ENCODE data around the gene PIP5K1B.
A peak's percentile ranks its signal among the peaks of the same experiment; 100 is the strongest.
"Not testable (repeated sequence)": the region's sequence is repeated elsewhere in the genome, so short reads cannot be mapped to it uniquely, and the experiment has no call there.

The PIP5K1B gene

DNA sequence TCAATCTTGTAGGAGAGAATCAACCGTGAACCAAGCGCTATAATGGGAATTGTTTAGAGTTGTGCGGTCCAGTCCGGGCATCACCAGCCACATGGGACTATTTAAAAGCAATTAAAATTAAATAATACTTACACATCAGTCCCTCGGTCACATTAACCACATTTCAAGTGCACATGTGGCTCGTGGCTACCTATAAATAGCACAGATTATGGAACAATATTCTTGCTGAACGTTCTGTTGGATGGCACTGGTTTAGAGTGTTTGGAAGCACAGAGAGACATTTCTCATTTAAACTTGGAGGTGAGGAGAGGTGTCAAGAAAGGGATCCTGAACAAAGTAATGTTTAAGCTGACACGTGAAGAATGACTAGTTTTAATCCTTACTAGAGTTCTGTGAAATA, 12.5 kb upstream of the PIP5K1B start:
- no peaks in the 10 kb centered on the region for H3K27me3 Mint-ChIP-seq (ENCODE audit: low read depth)
- H3K9me3 Mint-ChIP-seq, result no peaks in the 10 kb centered on the region
- H3K27ac Mint-ChIP-seq, result no peak overlapping the region
- H3K4me1 Mint-ChIP-seq, result no peaks in the 10 kb centered on the region
- no peaks in the 10 kb centered on the region for H3K36me3 Mint-ChIP-seq (ENCODE audit: low read depth)
- TF ChIP-seq, protein P1, sequence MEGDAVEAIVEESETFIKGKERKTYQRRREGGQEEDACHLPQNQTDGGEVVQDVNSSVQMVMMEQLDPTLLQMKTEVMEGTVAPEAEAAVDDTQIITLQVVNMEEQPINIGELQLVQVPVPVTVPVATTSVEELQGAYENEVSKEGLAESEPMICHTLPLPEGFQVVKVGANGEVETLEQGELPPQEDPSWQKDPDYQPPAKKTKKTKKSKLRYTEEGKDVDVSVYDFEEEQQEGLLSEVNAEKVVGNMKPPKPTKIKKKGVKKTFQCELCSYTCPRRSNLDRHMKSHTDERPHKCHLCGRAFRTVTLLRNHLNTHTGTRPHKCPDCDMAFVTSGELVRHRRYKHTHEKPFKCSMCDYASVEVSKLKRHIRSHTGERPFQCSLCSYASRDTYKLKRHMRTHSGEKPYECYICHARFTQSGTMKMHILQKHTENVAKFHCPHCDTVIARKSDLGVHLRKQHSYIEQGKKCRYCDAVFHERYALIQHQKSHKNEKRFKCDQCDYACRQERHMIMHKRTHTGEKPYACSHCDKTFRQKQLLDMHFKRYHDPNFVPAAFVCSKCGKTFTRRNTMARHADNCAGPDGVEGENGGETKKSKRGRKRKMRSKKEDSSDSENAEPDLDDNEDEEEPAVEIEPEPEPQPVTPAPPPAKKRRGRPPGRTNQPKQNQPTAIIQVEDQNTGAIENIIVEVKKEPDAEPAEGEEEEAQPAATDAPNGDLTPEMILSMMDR (IDR thresholded peaks at IDR 0.05; ENCODE audit: unreplicated experiment in 3 of 3), result no peak
- H3K4me3 Mint-ChIP-seq, result no peak overlapping the region

- H3K4me3 Mint-ChIP-seq, result no peak overlapping the region
- TF ChIP-seq, protein P1 (IDR thresholded peaks at IDR 0.05; ENCODE audit: unreplicated experiment in 3 of 3), result no peak
- no peaks in the 10 kb centered on the region for H3K36me3 Mint-ChIP-seq (ENCODE audit: low read depth)
- H3K9me3 Mint-ChIP-seq, result no peaks in the 10 kb centered on the region
- no peaks in the 10 kb centered on the region for H3K4me1 Mint-ChIP-seq
- H3K27ac Mint-ChIP-seq, result no peak overlapping the region
- no peaks in the 10 kb centered on the region for H3K27me3 Mint-ChIP-seq (ENCODE audit: low read depth)
These were observed 10.9 kb upstream of the PIP5K1B start for GRCh38 chr9:68694125-68694524.

DNA sequence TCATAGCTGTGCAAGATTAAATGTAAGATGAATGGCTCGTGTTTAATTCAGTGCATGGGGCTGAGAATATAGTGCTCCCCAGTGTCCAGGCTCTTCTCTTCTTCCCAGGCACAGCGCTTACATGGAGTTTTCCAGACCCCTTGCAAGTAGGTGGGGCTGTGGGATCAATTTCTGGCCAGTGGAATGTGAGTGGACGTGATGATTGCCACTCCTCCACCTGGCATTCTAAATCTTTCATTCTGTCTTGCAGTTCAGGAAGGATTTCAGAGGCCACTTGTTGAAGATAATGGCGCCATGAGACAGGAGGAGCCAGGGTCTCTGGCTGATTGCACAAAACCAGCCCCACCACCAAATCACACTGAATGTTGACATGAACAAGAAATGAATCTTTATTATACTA, 7.2 kb upstream of the PIP5K1B start:
- no peaks in the 10 kb centered on the region for H3K36me3 Mint-ChIP-seq (ENCODE audit: low read depth)
- no peaks in the 10 kb centered on the region for H3K4me1 Mint-ChIP-seq
- TF ChIP-seq, protein P1 (IDR thresholded peaks at IDR 0.05; ENCODE audit: unreplicated experiment in 3 of 3), result no peak
- no peak overlapping the region for H3K27ac Mint-ChIP-seq
- no peak overlapping the region for H3K4me3 Mint-ChIP-seq
- peaks cover 27% of the 10 kb centered on the region for H3K27me3 Mint-ChIP-seq (ENCODE audit: low read depth)
- H3K9me3 Mint-ChIP-seq, result no peaks in the 10 kb centered on the region

DNA sequence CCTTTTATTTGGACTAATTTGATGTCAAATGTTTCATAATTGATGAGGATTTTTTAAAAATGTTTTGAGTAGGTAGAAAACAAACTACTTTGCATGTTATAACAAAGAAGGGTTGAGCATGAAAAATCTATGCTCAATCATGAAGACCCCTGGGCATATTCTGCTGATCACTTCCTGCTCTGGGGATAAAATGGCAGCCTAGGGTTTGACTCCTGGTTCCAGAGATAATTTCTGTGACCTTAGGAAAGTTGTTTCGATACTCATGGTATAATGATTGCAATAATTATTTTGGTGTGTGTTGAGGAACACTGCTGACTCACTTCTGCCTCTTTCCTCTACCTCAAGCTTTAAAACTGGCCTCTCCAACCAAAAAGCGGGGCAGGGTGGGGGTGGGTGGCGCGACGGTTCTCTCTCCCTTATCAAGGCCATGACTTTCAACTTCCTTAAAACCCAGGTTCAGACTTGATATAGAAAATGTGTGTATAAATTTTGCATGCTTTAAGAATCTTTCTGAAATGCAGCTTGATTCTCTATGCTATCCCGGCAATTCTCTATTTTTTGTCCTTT, 6.0 kb upstream of the PIP5K1B start:
- Mint-ChIP-seq H3K4me3 (no peak overlapping the region), H3K27me3 (ENCODE audit: low read depth) (peaks cover 39% of the 10 kb centered on the region), H3K9me3 (no peaks in the 10 kb centered on the region), H3K36me3 (ENCODE audit: low read depth) (no peaks in the 10 kb centered on the region), H3K4me1 (no peaks in the 10 kb centered on the region), H3K27ac (no peak overlapping the region)
- TF ChIP-seq, protein P1 (IDR thresholded peaks at IDR 0.05; ENCODE audit: unreplicated experiment in 3 of 3), result no peak

DNA sequence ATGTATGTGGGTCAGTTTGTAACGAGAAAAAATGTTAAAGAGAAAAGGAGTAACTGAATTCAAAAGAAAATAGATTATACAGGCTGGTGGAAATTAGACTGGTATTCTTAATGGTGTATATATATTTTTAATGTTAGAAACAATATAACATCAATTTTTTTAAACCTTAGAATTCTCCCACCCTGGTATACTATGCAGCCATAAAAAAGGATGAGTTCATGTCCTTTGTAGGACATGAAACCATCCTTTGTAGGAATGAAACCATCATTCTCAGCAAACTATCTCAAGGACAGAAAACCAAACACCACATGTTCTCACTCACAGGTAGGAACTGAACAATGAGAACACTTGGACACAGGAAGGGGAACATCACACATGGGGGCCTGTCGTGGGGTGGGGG, 5.4 kb upstream of the PIP5K1B start:
- not testable (repeated sequence) for H3K4me3 Mint-ChIP-seq; H3K9me3 Mint-ChIP-seq; H3K27ac Mint-ChIP-seq; H3K4me1 Mint-ChIP-seq; H3K36me3 Mint-ChIP-seq (ENCODE audit: low read depth)
- peaks cover 45% of the 10 kb centered on the region for H3K27me3 Mint-ChIP-seq (ENCODE audit: low read depth)

- peaks cover 65% of the 10 kb centered on the region for H3K27me3 Mint-ChIP-seq (ENCODE audit: low read depth)
- H3K4me1 Mint-ChIP-seq, result peaks cover 7% of the 10 kb centered on the region
- H3K36me3 Mint-ChIP-seq (ENCODE audit: low read depth), result no peaks in the 10 kb centered on the region
- TF ChIP-seq, protein P1 (IDR thresholded peaks at IDR 0.05; ENCODE audit: unreplicated experiment in 3 of 3), result no peak
- H3K27ac Mint-ChIP-seq, result no peak overlapping the region
- peak overlapping the region; percentile 12 to 57 (median 24) for H3K4me3 Mint-ChIP-seq
- no peaks in the 10 kb centered on the region for H3K9me3 Mint-ChIP-seq
These were observed 2.5 kb upstream of the PIP5K1B start for GRCh38 chr9:68702493-68702892.
